GM12878 (cell line): ENCODE results near the gene ABHD17C.

Experiments used
- EP300 ChIP-seq, 2 experiments: fragments of 150-350 bp in 1 of 2; IDR thresholded peaks; 2 replicates each; pipeline ENCODE4 v1.6.1; 2011 to 2012; ENCODE audit warnings: low read depth in 2 of 2, low read length in 2 of 2, borderline replicate concordance in 1 of 2, improper control_type of control experiment in 1 of 2, inconsistent platforms in 1 of 2; ENCODE audit not compliant: control insufficient read depth in 1 of 2
- PAX8 ChIP-seq: fragments of 450-650 bp; IDR thresholded peaks from 2 replicates; pipeline ENCODE4 v1.6.1; 2017; ENCODE audit warnings: mild to moderate bottlenecking, moderate library complexity
- POLR2AphosphoS5 ChIP-seq: IDR thresholded peaks from 2 replicates; pipeline ENCODE4 v1.6.1; 2011; ENCODE audit warnings: mild to moderate bottlenecking, low read length, inconsistent platforms
- RCOR1 ChIP-seq: conservative IDR thresholded peaks from 2 replicates; pipeline ENCODE4 v1.6.1; 2012; ENCODE audit warnings: low read depth, low read length, improper control_type of control experiment
- SIX5 ChIP-seq: IDR thresholded peaks from 2 replicates; pipeline ENCODE4 v1.6.1; 2011; ENCODE audit warnings: mild to moderate bottlenecking, low read depth, low read length, moderate library complexity; ENCODE audit not compliant: severe bottlenecking
- TF ChIP-seq, protein P1 (sequence below), 3 experiments: IDR thresholded peaks in 2 of 3; conservative IDR thresholded peaks in 1 of 3; 2 replicates each; pipeline ENCODE4 v1.5.1; 2011; ENCODE audit warnings: low read depth in 3 of 3, low read length in 3 of 3, mild to moderate bottlenecking in 3 of 3, control low read depth in 2 of 3, moderate library complexity in 2 of 3, inconsistent platforms in 1 of 3, mixed read lengths in 1 of 3; ENCODE audit not compliant: control insufficient read depth in 2 of 3, insufficient read depth in 1 of 3; ENCODE audit errors: extremely low read depth in 1 of 3

DNA sequence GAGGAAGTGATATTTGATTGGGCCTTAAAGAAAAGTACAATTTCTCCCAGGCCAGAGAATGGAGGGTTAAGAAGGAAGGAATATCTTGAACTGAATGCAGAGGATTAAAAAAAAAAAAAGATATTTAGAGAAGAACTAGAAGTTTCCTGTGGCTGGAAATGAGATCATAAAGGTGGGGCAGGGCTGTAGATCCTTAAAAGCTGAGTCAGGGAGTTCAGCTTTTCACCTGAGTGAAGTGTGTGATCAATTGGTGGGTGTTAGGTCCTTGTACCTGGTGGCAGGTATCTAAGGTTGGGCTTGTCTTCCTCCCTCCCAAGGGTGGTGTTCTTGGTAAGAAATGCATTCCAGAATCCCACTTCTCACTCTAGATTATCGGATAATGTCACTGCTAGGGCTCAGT is 95.9 kb downstream of the ABHD17C start:
- TF ChIP-seq POLR2AphosphoS5 (no peak), EP300 (IDR thresholded peaks at IDR 0.05; ENCODE audit: borderline replicate concordance in 1 of 2, control insufficient read depth in 1 of 2, low read depth in 2 of 2, low read length in 2 of 2) (no peak), PAX8 (no peak), SIX5 (no peak), RCOR1 (no peak)
- TF ChIP-seq, protein P1, sequence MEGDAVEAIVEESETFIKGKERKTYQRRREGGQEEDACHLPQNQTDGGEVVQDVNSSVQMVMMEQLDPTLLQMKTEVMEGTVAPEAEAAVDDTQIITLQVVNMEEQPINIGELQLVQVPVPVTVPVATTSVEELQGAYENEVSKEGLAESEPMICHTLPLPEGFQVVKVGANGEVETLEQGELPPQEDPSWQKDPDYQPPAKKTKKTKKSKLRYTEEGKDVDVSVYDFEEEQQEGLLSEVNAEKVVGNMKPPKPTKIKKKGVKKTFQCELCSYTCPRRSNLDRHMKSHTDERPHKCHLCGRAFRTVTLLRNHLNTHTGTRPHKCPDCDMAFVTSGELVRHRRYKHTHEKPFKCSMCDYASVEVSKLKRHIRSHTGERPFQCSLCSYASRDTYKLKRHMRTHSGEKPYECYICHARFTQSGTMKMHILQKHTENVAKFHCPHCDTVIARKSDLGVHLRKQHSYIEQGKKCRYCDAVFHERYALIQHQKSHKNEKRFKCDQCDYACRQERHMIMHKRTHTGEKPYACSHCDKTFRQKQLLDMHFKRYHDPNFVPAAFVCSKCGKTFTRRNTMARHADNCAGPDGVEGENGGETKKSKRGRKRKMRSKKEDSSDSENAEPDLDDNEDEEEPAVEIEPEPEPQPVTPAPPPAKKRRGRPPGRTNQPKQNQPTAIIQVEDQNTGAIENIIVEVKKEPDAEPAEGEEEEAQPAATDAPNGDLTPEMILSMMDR (IDR thresholded peaks at IDR 0.05 in 2 of 3, conservative IDR thresholded peaks at IDR 0.05 in 1 of 3; ENCODE audit: control insufficient read depth in 2 of 3, extremely low read depth in 1 of 3, insufficient read depth in 1 of 3, low read depth in 3 of 3, low read length in 3 of 3) = no peak
